ENCODE results near the gene IGFBPL1. TPM values are rescaled to one million over a fixed set of nuclear protein-coding genes. Genes with fewer than 3 reads are reported as not detected.

Gene IGFBPL1
- total and polyA plus RNA-seq, 2 of the 13 experiments (the other 11 are each of a cell fraction or from before 2014, with no cell fraction given), result 0.24 TPM; not detected in 1

DNA sequence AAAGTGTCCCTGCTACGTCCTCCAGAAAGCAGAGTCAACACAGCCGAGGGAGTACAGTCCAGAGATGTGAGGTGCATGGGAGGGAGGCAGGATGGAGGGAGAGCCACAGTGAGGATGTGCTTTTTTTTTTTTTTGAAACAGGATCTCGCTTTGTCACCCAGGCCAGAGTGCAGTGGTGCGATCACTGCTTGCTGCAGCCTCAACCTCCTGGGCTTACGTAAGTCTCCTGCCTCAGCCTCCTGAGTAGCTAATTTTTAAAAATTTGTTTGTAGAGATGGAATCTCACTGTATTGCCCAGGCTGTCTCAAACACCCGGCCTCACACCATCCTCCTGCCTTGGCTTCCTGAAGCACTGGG is 65.0 kb downstream of the IGFBPL1 start (continued):
- TF ChIP-seq, protein P1, sequence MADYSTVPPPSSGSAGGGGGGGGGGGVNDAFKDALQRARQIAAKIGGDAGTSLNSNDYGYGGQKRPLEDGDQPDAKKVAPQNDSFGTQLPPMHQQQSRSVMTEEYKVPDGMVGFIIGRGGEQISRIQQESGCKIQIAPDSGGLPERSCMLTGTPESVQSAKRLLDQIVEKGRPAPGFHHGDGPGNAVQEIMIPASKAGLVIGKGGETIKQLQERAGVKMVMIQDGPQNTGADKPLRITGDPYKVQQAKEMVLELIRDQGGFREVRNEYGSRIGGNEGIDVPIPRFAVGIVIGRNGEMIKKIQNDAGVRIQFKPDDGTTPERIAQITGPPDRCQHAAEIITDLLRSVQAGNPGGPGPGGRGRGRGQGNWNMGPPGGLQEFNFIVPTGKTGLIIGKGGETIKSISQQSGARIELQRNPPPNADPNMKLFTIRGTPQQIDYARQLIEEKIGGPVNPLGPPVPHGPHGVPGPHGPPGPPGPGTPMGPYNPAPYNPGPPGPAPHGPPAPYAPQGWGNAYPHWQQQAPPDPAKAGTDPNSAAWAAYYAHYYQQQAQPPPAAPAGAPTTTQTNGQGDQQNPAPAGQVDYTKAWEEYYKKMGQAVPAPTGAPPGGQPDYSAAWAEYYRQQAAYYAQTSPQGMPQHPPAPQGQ (CRISPR knock-in tag; IDR thresholded peaks at IDR 0.05; ENCODE audit: borderline replicate concordance), result no peak
- no peak for TF ChIP-seq NFATC3 (CRISPR knock-in tag; IDR thresholded peaks at IDR 0.05)
- no peak for TF ChIP-seq CENPBD1 (CRISPR knock-in tag; IDR thresholded peaks at IDR 0.05; ENCODE audit: borderline replicate concordance, low read depth)
- no peak for TF ChIP-seq DNMT3B (CRISPR knock-in tag; conservative IDR thresholded peaks at IDR 0.05)
- TF ChIP-seq ZNF44 (CRISPR knock-in tag; IDR thresholded peaks at IDR 0.05), result no peak
- TF ChIP-seq YEATS4 (CRISPR knock-in tag; IDR thresholded peaks at IDR 0.05; ENCODE audit: borderline replicate concordance), result no peak
- no peak for TF ChIP-seq PAX8 (CRISPR knock-in tag; IDR thresholded peaks at IDR 0.05; ENCODE audit: borderline replicate concordance)
- TF ChIP-seq HNF4G (IDR thresholded peaks at IDR 0.05; ENCODE audit: borderline replicate concordance, low read depth, low read length), result no peak
- no peak for TF ChIP-seq HNF4G (CRISPR knock-in tag; IDR thresholded peaks at IDR 0.05; ENCODE audit: borderline replicate concordance, low read depth)
- no peak for TF ChIP-seq KLF13 (CRISPR knock-in tag; IDR thresholded peaks at IDR 0.05)
- no peak for TF ChIP-seq SP5 (CRISPR knock-in tag; IDR thresholded peaks at IDR 0.05; ENCODE audit: borderline replicate concordance, low read depth)
- no peak for TF ChIP-seq AHR (CRISPR knock-in tag; IDR thresholded peaks at IDR 0.05)
- no peak for TF ChIP-seq ZNF512 (CRISPR knock-in tag; IDR thresholded peaks at IDR 0.05)
- TF ChIP-seq ZNF569 (CRISPR knock-in tag; IDR thresholded peaks at IDR 0.05; ENCODE audit: borderline replicate concordance), result no peak
- no peak for TF ChIP-seq XRCC5 (optimal IDR thresholded peaks at IDR 0.05; ENCODE audit: low read length)
- no peak for TF ChIP-seq ZNF432 (CRISPR knock-in tag; IDR thresholded peaks at IDR 0.05; ENCODE audit: borderline replicate concordance)
- TF ChIP-seq HMGXB3 (CRISPR knock-in tag; IDR thresholded peaks at IDR 0.05; ENCODE audit: borderline replicate concordance), result no peak
- no peak for TF ChIP-seq SIN3B (IDR thresholded peaks at IDR 0.05; ENCODE audit: low read length)
- no peak for TF ChIP-seq ZNF280B (CRISPR knock-in tag; IDR thresholded peaks at IDR 0.05; ENCODE audit: borderline replicate concordance)
- TF ChIP-seq FOXA3 (CRISPR knock-in tag; IDR thresholded peaks at IDR 0.05), result peak; percentile 32; the same call in 1 of the 2 replicates

Measured in HepG2 (cell line).